OCI-M1 (cell line): ENCODE data around the gene CDC5L.
"Not testable (repeated sequence)": the region's sequence is repeated elsewhere in the genome, so short reads cannot be mapped to it uniquely, and the experiment has no call there.

Experiments used
- DNase-seq: peaks from one replicate; lab custom pipeline; 2025; lab: John Stamatoyannopoulos, UW

The CDC5L gene

DNA sequence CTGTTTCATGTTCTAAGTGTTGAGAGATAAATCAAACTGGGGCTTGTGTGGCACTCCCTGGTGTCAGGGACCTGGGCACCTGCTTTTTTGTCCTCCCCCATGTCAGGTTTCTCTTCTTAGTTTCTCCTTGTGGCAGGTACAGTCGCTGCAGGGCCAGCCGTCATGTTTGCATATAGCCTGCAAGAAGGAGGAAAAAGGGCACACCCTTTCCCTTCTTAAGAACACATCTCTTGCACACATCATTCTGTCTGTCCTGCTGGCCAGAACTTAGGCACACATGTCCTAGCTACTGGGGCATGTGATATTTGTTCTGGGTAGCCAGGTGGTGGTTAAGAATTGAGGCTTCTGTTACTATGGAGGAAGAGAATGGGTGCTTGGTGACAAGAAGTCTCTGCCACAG, 27.9 kb downstream of the CDC5L start:
- DNase-seq: no peak

GRCh38 chr6:44415873-44416502, 28.5 kb downstream of the CDC5L start:
- DNase-seq: no peak

DNA sequence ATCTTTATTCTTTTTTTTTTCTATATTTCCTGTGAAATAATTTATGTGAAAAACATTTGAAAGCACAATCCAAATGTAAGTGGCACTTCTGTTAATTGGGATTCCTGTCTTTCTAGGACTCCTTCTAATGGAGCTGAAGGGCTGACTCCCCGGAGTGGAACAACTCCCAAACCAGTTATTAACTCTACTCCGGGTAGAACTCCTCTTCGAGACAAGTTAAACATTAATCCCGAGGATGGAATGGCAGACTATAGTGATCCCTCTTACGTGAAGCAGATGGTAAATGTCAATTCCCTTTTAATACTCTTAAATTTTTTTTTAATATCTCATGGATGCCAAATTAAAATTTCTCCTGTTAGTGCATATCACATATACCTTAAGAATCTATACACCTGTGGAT, 35.0 kb downstream of the CDC5L start:
- DNase-seq: no peak

- no peak for DNase-seq
Observed at GRCh38 chr6:44423306-44423705, 35.8 kb downstream of the CDC5L start.

GRCh38 chr6:44425951-44426350, 38.4 kb downstream of the CDC5L start:
- DNase-seq: no peak

- no peak for DNase-seq
Observed at GRCh38 chr6:44428682-44429081, 41.2 kb downstream of the CDC5L start.

GRCh38 chr6:44430326-44430725, 42.8 kb downstream of the CDC5L start:
- DNase-seq: no peak

DNA sequence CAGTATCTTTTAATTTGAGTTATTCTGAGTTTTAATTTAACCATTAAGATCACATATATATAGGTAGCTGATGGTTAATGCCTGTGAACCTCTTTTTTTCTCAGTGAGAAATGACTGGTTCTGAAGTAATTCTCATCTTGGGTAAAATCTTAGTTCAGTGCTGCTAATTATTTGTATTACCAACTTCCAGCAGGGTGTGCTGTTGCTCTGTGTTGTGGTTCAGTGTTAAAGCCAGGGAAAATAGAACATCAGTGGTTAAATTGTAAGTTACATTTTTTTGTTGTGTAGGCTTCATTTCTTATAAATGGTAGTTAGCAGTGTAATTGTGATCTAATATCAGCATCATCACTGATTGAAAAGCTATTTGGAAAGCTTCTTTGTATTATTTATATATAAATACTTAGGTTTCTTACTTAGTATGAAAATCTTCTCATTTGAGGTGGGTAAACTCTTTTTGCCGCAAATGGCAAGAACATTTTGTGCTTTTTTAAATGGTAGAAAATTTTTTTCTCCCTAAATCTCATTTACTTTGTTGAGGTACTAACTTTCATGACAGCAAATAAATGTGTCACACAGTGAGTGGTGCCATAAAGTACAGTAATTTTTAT, 43.7 kb downstream of the CDC5L start:
- DNase-seq: peak; percentile 76

GRCh38 chr6:44432227-44432626, 44.7 kb downstream of the CDC5L start:
- no peak for DNase-seq

- no peak for DNase-seq
Observed at GRCh38 chr6:44432726-44433125, 45.2 kb downstream of the CDC5L start.

DNA sequence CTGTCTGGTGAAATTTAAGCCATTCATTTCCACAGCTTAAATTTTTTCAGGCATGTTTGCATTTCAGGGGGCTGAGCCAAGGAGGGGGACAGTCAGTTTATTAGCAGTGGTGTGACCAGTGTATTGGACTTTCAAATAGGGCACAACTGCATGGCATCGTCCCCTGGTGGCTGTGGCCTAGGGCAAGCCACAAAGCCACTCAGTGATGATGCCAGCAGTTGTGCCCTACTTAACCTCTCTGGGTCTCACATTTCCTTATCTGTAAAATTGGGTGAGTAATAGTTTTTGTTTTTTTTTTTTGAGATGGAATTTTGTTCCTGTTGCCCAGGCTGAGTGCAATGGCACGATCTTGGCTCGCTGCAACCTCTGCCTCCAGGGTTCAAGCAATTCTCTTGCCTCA, 48.0 kb downstream of the CDC5L start:
- no peak for DNase-seq

DNA sequence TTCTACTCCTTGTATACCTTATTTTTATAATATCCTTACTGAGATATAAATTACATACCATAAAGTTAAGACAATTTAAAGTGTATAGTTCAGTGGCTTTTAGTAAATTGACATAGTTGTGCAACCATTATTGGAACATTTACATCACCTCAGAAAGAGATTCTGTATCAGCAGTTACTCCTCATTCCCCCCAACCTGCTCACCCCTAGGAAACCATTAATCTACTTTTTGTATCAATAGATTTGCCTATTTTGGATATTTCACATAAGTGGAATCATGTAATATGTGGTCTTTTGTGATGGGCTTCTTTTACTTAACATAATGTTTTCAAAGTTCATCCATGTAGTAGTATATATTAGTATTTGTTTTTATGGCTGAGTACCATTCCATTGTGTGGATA, 51.3 kb downstream of the CDC5L start:
- no peak for DNase-seq

- DNase-seq: peak; percentile 29
Observed at GRCh38 chr6:44439270-44440045, 52.0 kb downstream of the CDC5L start.

DNA sequence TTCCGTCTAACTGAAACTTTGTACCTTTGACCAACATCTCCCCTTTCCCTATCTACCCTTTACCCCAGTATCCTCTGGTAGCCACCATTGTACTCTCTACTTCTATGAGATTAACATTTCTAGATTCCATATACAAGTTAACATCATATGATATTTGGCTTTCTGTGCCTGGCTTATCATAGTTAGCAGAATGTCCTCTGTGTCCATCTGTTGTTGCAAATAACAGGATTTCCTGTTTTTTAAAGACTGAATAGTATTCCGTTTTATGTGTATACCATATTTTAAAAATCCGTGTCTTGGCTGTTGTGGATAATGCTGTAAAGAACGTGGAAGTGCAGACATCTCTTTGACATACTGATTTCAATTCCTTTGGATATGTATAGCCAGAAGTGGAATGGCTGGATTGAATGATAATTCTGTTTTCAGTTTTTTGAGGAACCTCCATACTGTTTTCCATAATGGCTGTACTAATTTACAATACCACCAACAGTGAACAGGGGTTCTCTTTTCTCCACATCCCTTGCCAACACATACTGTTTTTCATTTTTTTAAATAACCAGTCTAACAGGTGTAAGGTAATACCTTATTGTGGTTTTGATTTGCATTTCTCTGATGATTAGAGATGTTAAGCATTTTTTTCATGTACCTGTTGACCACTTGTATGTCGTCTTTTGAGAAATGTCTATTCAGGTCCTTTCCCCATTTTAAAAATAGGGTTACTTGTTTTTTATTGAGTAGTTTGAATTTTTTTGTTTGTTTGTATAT, 53.8 kb downstream of the CDC5L start:
- no peak for DNase-seq

GRCh38 chr6:44442236-44442635, 54.7 kb downstream of the CDC5L start:
- peak; percentile 48 for DNase-seq

DNA sequence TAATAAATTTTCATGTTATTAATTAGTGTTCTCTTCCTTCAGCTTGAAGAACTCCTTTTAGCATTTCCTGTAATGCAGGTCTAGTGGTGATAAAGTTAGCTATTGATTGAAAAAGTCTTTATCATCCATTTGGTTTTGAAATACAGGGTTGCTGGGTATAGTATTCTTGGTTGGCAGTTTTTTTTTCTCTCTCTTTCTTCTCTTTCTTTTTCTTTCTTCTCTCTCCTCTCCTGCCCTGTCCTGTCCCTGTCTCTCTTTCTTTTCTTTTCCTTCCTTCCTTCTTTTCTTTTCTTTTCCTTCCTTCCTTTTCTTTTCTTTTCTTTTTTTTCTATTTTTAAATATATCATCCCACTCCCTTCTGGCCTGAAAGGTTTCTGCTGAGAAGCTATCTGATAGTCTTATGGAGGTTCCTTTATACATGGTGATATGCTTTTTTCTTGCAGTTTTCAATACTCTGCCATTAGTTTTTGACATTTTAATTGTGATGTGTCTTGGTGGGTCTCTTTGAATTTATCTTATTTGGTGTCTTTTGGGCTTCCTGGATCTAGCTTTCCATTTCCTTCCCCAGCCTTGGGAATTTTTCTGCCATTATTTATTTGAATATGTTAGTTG, 55.4 kb downstream of the CDC5L start:
- no peak for DNase-seq

DNA sequence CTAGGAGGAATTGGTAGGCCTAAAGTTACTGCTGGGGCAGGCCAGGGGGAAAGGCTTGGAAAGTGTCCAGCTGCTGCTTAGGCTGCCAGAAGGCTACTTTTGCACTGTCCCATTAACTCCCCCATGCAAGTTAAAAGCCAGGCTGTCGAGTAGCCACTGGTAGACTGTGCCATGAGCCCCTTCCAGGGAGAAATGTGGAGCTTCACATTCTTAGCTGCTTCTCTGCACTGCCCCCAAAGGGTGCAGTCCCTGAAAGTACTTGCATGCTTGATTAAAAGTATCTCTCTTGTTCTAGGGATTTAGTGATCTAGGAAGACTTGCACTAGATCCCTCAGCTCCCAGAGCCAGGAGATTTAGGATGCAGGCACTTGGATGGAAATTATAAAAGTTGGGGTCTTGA, 57.3 kb downstream of the CDC5L start:
- no peak for DNase-seq

DNA sequence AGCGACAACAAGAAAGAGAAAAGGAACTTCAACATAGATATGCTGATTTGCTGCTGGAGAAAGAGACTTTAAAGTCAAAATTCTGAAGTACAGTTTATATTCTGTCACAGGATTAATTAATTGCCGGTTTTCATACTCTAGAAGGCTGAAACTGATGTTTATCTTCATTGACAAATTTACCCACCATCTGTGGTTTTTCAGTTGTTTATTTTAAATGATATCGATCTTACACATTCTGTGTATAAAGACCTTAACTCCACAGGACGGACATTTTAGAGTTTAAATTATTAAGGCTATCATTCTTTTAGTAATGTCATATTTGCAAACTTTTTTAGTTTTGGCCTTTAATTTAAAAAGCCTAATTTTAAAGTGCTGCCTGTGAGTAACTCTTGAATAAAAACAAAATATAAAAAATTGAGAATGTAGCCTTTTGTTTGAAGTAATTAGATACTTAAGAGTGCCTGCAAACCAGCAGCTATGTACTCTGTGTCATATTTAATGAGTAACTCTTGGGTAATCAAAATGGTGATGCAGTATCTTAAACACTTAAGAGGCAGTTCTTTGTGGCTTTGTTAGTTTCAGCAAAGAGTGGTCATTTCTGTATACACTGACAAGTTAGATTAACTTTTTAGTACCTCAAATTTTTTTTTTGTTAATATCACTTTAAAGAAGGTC, 59.3 kb downstream of the CDC5L start:
- DNase-seq: no peak

DNA sequence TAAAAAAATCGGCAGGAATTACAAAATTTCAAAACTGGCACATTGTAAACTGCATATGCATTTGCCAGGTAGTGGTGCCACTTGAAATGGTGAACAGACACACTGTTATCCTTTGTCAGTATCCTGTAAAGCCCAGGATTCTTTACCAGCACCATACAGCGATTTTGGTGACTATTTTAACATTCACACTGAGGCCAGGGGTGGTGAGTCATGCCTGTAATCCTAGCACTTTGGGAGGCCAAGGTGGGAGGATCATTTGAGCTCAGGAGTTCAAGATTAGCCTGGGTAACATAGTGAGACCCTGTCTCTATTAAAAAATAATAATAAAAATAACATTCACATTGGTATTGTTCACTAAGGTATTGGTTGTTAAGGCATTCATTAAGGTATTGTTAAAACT, 61.7 kb downstream of the CDC5L start:
- DNase-seq: not testable (repeated sequence)

GRCh38 chr6:44451803-44452695, 64.5 kb downstream of the CDC5L start:
- DNase-seq: no peak

DNA sequence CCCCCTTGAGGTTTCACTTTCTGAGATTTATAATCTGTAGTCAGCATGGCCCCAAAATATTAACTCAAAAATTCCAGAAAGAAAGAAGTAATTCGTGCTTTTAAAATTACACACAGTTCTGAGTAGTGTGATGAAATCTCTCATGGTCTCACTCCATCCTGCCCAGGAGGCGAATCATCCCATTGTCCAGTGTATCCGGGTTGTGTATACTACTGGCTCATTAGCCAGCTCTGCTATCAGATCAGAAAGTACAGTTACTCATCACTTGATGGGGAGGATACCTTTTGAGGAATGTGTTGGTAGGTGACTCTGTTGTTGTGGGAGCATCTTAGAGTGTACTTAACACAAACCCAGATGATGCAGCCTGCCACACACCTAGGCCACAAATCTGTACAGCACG, 65.2 kb downstream of the CDC5L start:
- DNase-seq: no peak
